Activated CD8-positive, alpha-beta memory T cell treated with anti-CD3 and anti-CD28 coated beads for 4 hours (primary cell): ENCODE results near the gene TMEM179.

Source experiments
- DNase-seq, 2 donors: peaks; one replicate each; pipeline ENCODE4 v3.0.0-alpha.2; 2020; ENCODE audit warnings: low read depth in 2 of 2

The TMEM179 gene

GRCh38 chr14:104555430-104556255 is 48.9 kb downstream of the TMEM179 start:
- no peak for DNase-seq

- no peak for DNase-seq
Observed at GRCh38 chr14:104554608-104555429, 49.8 kb downstream of the TMEM179 start.

DNA sequence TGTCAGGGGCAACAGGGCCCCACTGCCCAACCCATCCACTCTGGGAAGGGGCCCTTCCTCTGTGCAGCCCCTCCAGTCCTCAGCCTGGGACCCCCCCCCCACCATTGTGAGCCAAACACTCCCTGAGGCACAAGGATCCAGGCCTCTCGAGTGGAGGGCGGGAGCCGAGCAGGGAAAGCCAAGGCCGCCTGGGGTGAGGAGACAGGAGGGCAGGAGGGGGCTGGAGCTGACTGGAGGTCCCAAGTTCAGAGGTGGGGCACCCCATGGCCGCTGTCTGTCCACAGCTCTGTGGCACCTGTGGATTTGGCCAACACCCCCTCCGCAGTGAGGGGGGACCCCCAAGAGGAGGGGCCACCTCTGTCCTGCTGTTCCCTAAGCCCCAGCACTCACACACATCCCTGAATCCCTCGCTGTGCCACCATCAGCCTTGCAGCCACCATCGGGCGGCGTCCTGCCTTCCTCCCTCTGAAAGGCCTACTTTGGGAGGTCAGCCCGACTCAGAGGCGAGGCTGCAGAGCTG is 50.4 kb downstream of the TMEM179 start:
- DNase-seq, result no peak

DNA sequence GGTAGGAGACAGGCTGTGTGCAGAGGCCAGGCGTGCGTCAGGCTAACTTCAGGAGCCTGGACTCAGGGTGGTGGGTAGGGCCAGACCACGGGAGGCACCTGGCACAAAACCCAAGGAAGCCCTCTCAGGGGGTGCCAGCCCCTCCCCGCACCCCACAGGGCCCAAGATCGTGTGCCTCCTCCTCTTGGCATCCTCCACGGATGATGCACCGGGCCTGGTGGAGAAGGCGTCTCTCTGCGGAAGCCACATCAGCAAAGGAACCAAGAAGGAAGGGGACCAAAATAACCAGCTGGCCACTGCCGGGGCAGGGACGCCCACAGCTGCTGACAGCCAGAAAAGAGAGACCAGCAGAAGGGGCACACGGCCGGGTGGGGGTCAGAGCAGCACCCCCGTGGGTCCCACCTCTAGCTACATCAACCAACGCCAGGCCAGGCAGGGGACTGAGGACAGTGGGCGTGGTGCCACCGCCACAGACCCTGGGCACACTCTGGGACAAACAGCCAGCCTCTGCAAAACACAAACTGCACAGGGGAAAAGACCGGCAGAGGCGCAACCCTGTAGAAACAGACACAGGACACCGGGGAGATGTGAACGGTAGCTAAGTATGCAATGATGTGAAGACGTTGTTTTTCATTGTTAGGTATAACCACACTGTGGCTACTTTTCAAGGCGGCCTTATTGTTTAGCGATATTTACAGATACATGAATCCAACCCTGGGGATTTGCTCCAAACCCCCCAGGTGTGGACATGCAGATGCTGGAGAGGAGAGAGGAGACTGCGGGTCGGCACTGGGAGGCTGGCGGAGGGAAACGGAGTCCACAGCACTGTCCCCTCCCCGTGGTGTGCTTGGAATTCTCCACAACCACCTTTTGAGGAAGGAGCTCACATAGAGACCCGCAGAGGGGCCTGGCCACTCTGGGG is 51.1 kb downstream of the TMEM179 start:
- DNase-seq, result no peak

GRCh38 chr14:104552738-104553125 is 51.8 kb downstream of the TMEM179 start:
- DNase-seq, result no peak

GRCh38 chr14:104551851-104552737 is 52.5 kb downstream of the TMEM179 start:
- DNase-seq, result no peak

DNA sequence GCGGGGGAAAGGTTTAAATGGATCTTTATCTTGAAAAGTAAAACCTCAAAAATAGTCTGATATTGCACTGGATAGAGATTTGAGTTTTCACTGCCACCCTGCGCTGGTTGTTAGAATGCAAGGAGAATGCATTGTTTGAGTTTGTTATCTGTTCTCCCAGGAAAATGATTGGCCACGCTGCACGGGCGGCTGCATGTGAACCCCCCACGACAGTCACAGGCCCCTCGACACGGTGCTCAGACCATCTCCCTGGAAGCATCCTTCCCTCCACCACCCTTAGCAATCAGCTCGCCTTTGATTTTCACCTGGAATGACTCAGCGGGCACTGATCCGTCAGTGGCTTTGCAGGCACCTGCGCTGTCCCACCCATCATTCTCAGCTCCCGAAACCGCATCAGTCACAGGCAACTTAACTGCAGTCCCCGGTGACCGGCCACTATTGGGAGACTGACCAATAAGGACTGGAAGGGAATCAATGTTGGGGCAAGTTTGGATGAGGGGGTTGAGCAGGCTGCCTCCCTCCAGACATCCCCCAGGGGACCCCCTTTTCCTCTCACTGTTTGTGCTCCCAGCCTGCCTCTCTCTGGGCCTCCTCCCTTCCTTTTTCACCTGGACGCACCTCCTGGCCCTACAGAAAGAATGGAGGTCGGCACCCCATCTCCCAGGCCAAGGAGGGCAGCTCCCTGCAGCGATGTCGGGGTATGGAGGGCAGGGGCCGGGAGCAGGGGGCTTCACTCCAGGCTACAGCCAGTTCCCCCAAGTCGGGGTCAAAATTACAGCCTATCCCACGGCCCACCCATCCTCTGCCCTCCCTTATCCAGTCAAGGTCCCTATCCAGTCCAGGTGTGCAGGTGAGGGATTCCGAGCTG is 53.5 kb downstream of the TMEM179 start:
- DNase-seq, result no peak

DNA sequence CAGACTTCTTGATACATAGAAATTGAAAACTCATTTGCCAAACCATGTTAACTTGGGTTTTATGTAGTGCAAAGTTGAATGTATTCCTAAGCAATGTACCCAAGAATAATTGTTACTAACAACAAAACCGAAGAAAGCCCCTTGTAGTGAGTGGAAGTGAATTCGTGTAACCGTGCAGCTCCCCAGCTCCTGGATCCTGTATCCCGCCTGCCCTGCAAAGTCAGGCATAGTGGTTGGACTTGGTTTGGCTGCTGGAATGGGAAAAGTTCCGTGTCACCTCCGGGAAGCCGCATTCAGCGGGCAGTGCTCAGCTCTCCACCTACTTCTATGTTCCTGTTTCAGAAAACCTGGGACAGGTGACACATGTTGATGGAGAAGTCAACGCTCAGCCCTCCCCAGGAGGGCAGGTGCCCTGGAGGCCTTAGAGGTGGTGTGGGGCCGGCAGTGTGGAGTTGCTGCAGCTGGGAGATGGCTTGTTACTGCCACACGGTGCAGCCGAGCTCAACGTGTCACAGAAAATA is 54.2 kb downstream of the TMEM179 start:
- DNase-seq, result no peak

DNA sequence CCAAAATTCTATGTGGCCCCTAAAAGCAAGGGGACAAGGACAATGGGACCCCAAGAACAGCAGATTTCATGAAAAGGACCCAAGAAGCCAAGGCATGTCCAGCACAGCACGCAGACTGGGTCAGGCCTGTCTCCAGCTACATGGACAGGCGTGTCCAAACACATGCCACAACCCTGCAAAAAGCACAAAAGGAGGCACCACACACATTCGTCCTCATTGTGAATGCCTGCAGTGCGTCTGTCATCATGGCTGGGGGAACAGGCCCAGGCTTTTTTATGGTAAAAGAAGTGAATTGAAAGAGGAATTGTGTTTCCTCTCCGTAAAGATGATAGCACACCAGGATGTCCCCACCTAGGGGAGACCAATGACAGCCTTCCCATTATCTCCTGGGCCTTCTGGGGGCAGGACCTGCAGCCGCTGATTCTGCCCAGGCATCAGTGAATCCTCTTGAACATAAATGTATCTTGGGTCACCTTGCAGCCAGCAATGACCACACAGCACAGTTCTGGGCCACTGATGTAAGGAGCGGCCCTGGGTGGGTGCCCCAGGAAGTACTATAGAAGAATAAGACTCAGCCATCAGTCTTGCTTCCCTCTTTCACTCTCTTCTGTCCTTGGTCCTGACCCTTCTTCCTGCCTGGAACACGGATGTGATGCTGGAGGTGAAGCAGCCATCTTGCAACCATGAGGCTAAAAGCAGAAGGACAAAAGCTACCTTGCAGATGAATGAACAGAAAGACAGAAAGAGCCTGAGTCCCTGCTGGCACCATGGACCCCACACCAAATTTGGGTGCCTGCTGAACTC is 54.8 kb downstream of the TMEM179 start:
- no peak for DNase-seq

- no peak for DNase-seq
Observed at GRCh38 chr14:104548802-104549535, 55.6 kb downstream of the TMEM179 start.

- no peak for DNase-seq
Observed at GRCh38 chr14:104547998-104548700, 56.4 kb downstream of the TMEM179 start.

GRCh38 chr14:104547310-104547997 is 57.1 kb downstream of the TMEM179 start:
- no peak for DNase-seq

GRCh38 chr14:104546591-104547309 is 57.8 kb downstream of the TMEM179 start:
- DNase-seq, result no peak

GRCh38 chr14:104545942-104546501 is 58.5 kb downstream of the TMEM179 start:
- no peak for DNase-seq

GRCh38 chr14:104545151-104545941 is 59.2 kb downstream of the TMEM179 start:
- no peak for DNase-seq
